ENCODE measurements around the gene LRBA. TPM values are rescaled to one million over a fixed set of nuclear protein-coding genes. Genes with fewer than 3 reads are reported as not detected.
A peak's percentile ranks its signal among the peaks of the same experiment; 100 is the strongest.

LRBA gene
- total and polyA plus RNA-seq, 9 of the 15 experiments (the other 6 are each of a cell fraction or from before 2014, with no cell fraction given) = 24.2 to 88.7 (median 59.7) TPM

DNA sequence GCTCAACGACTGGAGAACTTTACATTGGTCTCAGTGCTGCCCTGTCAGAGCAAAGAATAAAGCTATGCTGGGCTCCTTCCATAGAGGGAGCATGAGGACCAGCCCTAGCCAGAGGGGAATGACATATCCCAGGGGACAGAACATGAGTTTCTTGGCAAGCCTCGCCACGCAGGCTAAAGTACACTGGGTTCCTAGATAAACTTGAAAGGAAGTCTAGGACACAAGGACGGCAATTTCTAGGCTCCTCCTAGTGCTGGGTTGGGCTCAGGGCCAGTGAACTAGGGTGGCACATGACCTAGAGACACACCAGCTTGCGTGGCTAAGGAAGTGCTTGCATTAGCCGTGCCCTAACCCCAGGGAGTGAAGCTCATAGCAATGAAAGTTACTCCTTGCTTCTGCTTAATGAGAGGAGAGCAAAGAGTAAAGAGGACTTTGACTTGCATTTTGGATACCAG is 292.1 kb downstream of the LRBA start:
- no peaks in the 10 kb centered on the region for H3K9me1 ChIP-seq (ENCODE audit: control insufficient read depth, insufficient read depth, low read length)
- no peaks in the 10 kb centered on the region; the same call in 1 of the 3 replicates for H3K36me3 ChIP-seq (ENCODE audit: control insufficient read depth, insufficient read depth, low read length)
- no peak overlapping the region for H3K4me2 ChIP-seq (ENCODE audit: insufficient read depth, low read length)
- no peaks in the 10 kb centered on the region for H4K20me1 ChIP-seq (replicated peaks; ENCODE audit: control insufficient read depth, insufficient read depth, low read length)
- no peaks in the 10 kb centered on the region for H3K79me2 ChIP-seq (ENCODE audit: control insufficient read depth, insufficient read depth, low read length)
- no peaks in the 10 kb centered on the region for H3K4me1 ChIP-seq (replicated peaks in 1 of 2; ENCODE audit: control insufficient read depth in 2 of 2, insufficient read depth in 2 of 2, low read length in 2 of 2)
- in situ Hi-C loops (cut with MboI) (no loop called here), intact Hi-C loops (cut with micrococcal nuclease) (no loop called here)
- H2AFZ ChIP-seq (ENCODE audit: low read depth, low read length) = no peak overlapping the region
- POLR2A ChIA-PET = no interaction called here
- CTCF ChIA-PET (ENCODE audit: low intra/inter-chr PET ratio) = no interaction called here
- DNase-seq (ENCODE audit: extremely low read depth in 1 of 4, low spot score in 3 of 4) = no peak
- H3K27me3 ChIP-seq (ENCODE audit: control insufficient read depth in 2 of 2, insufficient read depth in 2 of 2, low read length in 2 of 2) = no peaks in the 10 kb centered on the region
- TF ChIP-seq ZNF695 (CRISPR knock-in tag; IDR thresholded peaks at IDR 0.05) (no peak), ZNF316 (IDR thresholded peaks at IDR 0.05) (no peak), FIP1L1 (IDR thresholded peaks at IDR 0.05; ENCODE audit: low read depth, low read length, poor library complexity, severe bottlenecking) (no peak), ZNF431 (CRISPR knock-in tag; IDR thresholded peaks at IDR 0.05) (no peak), DPF2 (IDR thresholded peaks at IDR 0.05) (no peak), MXI1 (IDR thresholded peaks at IDR 0.05; ENCODE audit: low read depth, low read length) (no peak)
- TF ChIP-seq, protein P1, sequence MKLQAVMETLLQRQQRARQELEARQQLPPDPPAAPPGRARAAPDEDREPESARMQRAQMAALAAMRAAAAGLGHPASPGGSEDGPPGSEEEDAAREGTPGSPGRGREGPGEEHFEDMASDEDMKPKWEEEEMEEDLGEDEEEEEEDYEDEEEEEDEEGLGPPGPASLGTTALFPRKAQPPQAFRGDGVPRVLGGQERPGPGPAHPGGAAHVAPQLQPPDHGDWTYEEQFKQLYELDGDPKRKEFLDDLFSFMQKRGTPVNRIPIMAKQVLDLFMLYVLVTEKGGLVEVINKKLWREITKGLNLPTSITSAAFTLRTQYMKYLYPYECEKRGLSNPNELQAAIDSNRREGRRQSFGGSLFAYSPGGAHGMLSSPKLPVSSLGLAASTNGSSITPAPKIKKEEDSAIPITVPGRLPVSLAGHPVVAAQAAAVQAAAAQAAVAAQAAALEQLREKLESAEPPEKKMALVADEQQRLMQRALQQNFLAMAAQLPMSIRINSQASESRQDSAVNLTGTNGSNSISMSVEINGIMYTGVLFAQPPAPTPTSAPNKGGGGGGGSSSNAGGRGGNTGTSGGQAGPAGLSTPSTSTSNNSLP (IDR thresholded peaks at IDR 0.05; ENCODE audit: borderline replicate concordance, low read depth, low read length) = no peak
- TF ChIP-seq, protein P2, sequence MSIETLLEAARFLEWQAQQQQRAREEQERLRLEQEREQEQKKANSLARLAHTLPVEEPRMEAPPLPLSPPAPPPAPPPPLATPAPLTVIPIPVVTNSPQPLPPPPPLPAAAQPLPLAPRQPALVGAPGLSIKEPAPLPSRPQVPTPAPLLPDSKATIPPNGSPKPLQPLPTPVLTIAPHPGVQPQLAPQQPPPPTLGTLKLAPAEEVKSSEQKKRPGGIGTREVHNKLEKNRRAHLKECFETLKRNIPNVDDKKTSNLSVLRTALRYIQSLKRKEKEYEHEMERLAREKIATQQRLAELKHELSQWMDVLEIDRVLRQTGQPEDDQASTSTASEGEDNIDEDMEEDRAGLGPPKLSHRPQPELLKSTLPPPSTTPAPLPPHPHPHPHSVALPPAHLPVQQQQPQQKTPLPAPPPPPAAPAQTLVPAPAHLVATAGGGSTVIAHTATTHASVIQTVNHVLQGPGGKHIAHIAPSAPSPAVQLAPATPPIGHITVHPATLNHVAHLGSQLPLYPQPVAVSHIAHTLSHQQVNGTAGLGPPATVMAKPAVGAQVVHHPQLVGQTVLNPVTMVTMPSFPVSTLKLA (conservative IDR thresholded peaks at IDR 0.05) = no peak
- no peak for FAIRE-seq
- no peak overlapping the region for H3K9ac ChIP-seq (ENCODE audit: insufficient read depth in 1 of 2, low read depth in 2 of 2, low read length in 2 of 2)
- no TSS peak for BruUV-seq (replicated peaks)
- H3K4me3 ChIP-seq = no peak overlapping the region
- no peak overlapping the region for H3K27ac ChIP-seq (ENCODE audit: extremely low read depth, low read depth, low read length)
- 83% methylated on average over 5 of the region's 6 CpGs for WGBS (ENCODE audit: insufficient coverage, low coverage, missing lambda C conversion rate)
- H3K9me3 ChIP-seq (replicated peaks; ENCODE audit: control insufficient read depth, insufficient read depth, low read depth, low read length) = no peaks in the 10 kb centered on the region
- peak; percentile 65 for ATAC-seq

All from K562 (cell line).